Kidney epithelial cell (primary cell): ENCODE data around the gene ROM1. TPM values are rescaled to one million over a fixed set of nuclear protein-coding genes. Genes with fewer than 3 reads are reported as not detected.
"Not testable (repeated sequence)": the region's sequence is repeated elsewhere in the genome, so short reads cannot be mapped to it uniquely, and the experiment has no call there.

ENCODE experiments used
- DNase-seq: peaks from one replicate; pipeline ENCODE4 v3.0.0-alpha.2; 2010; ENCODE audit warnings: low read depth
- H3K27me3 ChIP-seq: 2 replicates; pipeline ENCODE4 v1.6.0; 2011; ENCODE audit warnings: low read length; ENCODE audit not compliant: control insufficient read depth, insufficient read depth
- H3K36me3 ChIP-seq: 2 replicates; pipeline ENCODE4 v1.5.1; 2011; ENCODE audit warnings: low read length; ENCODE audit not compliant: control insufficient read depth, insufficient read depth
- H3K4me3 ChIP-seq: 2 replicates; pipeline ENCODE4 v1.5.1; 2011; ENCODE audit warnings: low read depth, mild to moderate bottlenecking, control low read depth, low read length
- total RNA-seq: library from RNA; depleted of rRNA; stranded (reverse); fragments of >200 nt; gene quantifications from 2 replicates; pipeline ENCODE4 v1.2.3, GENCODE V29; 2015
- TF ChIP-seq, protein P1 (sequence below): IDR thresholded peaks from 2 replicates; pipeline ENCODE4 v1.5.1; 2011; ENCODE audit warnings: mild to moderate bottlenecking, moderate library complexity, low read length, control low read depth, inconsistent platforms; ENCODE audit not compliant: insufficient read depth, poor library complexity, severe bottlenecking

The ROM1 gene
- total RNA-seq, 1 donor from 2014 or later, result 1.4 TPM

DNA sequence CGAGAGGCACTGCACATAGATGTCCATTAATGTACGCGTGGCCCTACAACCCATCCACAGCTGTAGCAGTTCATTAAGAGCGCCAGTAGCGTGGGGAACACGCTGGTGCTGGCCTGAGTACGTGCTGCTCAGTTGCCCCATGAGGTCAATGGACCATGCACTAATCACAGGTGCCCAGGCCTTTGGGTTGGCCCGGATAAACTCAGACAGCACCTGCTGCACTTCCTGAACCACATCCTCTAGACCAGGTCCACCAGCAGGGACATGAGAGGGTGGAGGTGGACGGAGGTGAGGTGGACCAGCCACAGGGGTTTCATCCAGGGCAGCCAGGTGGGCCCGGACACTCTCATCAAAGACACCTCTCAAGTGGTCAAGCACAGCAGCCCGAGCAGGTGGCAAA lies 36.4 kb downstream of the ROM1 start:
- H3K4me3 ChIP-seq, result no peak overlapping the region
- TF ChIP-seq, protein P1, sequence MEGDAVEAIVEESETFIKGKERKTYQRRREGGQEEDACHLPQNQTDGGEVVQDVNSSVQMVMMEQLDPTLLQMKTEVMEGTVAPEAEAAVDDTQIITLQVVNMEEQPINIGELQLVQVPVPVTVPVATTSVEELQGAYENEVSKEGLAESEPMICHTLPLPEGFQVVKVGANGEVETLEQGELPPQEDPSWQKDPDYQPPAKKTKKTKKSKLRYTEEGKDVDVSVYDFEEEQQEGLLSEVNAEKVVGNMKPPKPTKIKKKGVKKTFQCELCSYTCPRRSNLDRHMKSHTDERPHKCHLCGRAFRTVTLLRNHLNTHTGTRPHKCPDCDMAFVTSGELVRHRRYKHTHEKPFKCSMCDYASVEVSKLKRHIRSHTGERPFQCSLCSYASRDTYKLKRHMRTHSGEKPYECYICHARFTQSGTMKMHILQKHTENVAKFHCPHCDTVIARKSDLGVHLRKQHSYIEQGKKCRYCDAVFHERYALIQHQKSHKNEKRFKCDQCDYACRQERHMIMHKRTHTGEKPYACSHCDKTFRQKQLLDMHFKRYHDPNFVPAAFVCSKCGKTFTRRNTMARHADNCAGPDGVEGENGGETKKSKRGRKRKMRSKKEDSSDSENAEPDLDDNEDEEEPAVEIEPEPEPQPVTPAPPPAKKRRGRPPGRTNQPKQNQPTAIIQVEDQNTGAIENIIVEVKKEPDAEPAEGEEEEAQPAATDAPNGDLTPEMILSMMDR, result no peak
- DNase-seq, result no peak
- no peaks in the 10 kb centered on the region for H3K27me3 ChIP-seq
- H3K36me3 ChIP-seq, result peaks cover 1% of the 10 kb centered on the region

GRCh38 chr11:62650283-62650682 lies 37.2 kb downstream of the ROM1 start:
- DNase-seq, H3K4me3 ChIP-seq, H3K36me3 ChIP-seq, H3K27me3 ChIP-seq: not testable (repeated sequence)

GRCh38 chr11:62652161-62653006 lies 39.3 kb downstream of the ROM1 start:
- TF ChIP-seq, protein P1, result no peak
- H3K4me3 ChIP-seq, result peak overlapping the region; percentile 85
- no peaks in the 10 kb centered on the region for H3K27me3 ChIP-seq
- DNase-seq, result no peak
- peaks cover 1% of the 10 kb centered on the region for H3K36me3 ChIP-seq

GRCh38 chr11:62654297-62654696 lies 41.2 kb downstream of the ROM1 start:
- no peaks in the 10 kb centered on the region for H3K36me3 ChIP-seq
- H3K27me3 ChIP-seq, result no peaks in the 10 kb centered on the region
- TF ChIP-seq, protein P1, result no peak
- no peak overlapping the region for H3K4me3 ChIP-seq
- DNase-seq, result no peak

DNA sequence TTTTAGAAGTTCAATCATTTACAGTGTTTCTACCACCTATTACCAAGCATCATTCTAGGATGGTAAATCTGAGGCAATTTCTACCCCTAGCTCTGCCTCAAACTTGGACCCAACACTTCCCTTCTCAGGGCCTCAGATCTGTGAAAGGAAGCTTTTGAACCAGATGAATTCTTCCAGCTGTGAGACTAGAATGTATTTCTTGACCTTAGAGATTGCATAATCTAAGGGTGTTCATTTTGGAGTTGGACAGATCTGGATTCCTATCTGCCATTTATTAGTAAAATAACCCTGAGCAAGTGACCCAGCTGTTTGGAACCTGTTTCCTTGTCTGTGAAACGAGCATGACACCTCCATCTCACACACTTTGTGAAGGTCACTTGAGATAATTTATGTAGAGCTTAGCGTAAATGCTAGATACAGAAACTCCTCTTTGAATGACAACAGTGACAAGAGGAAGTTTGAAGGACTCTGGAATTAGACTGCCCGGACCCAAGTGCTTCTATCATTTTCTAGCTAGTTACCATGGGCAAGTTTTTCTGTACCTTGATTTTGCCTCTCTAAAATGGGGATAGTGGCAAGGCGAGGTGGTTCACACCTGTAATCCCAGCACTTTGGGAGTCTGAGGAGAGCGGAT lies 43.9 kb downstream of the ROM1 start:
- Histone ChIP-seq H3K4me3 (no peak overlapping the region), H3K27me3 (no peaks in the 10 kb centered on the region), H3K36me3 (no peaks in the 10 kb centered on the region)
- TF ChIP-seq, protein P1, result no peak
- DNase-seq, result no peak

DNA sequence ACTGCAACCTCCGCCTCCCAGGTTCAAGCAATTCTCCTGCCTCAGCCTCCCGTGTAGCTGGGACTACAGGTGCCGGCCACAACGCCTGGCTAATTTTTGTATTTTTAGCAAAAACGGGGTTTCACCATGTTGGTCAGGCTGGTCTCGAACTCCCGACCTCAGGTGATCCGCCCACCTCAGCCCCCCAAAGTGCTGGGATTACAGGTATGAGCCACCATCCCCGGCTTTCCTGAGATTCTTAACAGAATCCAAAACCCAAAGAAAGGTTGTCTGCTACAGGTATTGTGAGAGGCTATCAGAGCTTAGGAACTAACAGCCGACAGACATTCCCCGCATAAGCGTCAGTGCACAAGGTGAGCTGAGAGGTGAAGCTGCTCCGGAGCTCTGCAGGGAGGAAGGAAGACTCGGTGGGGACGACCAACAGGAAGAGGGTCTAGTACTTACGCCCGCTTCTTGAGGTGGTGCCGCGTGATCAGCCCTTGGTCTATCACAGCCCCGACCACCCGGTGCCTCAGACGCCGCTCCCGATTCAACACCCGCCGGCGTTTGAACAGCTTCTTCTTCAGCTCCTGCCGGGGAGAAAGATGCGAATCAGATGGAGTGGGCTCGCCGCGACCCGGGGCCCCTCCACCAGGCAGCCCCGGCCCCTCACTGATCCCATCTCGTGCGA lies 51.5 kb downstream of the ROM1 start:
- Histone ChIP-seq H3K27me3 (no peaks in the 10 kb centered on the region), H3K4me3 (peak overlapping the region; percentile 77), H3K36me3 (peaks cover 1% of the 10 kb centered on the region)
- no peak for DNase-seq
- TF ChIP-seq, protein P1, result no peak

Other genes with a start within 250 kb of the ROM1 start
- not detected in 2 replicates for gene SCGB1A1, start 194.2 kb upstream of the ROM1 start, total RNA-seq
- gene AHNAK, start 66.5 kb upstream of the ROM1 start, total RNA-seq, result 224 and 226 TPM in 2 replicates
- gene EEF1G, start 39.4 kb upstream of the ROM1 start, total RNA-seq, result 2,411 and 2,583 TPM in 2 replicates
- gene TUT1, start 21.7 kb upstream of the ROM1 start, total RNA-seq, result 15.0 and 15.2 TPM in 2 replicates
- 136 and 137 TPM in 2 replicates for gene MTA2, start 11.4 kb upstream of the ROM1 start, total RNA-seq
- gene EML3, start 482 bp upstream of the ROM1 start, total RNA-seq, result 20.9 and 21.1 TPM in 2 replicates
- 68.7 and 80.8 TPM in 2 replicates for gene B3GAT3, start 8.7 kb downstream of the ROM1 start, total RNA-seq
- gene GANAB, start 33.4 kb downstream of the ROM1 start, total RNA-seq, result 271 and 300 TPM in 2 replicates
- 26.9 and 36.4 TPM in 2 replicates for gene INTS5, start 40.0 kb downstream of the ROM1 start, total RNA-seq
- gene C11orf98, start 52.0 kb downstream of the ROM1 start, total RNA-seq, result 64.8 and 76.5 TPM in 2 replicates
- gene CSKMT, start 52.1 kb downstream of the ROM1 start, total RNA-seq, result 3.4 and 4.0 TPM in 2 replicates
- 8.0 and 8.1 TPM in 2 replicates for gene UQCC3, start 58.4 kb downstream of the ROM1 start, total RNA-seq
- 4.1 and 4.6 TPM in 2 replicates for gene LBHD1, start 59.0 kb downstream of the ROM1 start, total RNA-seq
- gene UBXN1, start 65.8 kb downstream of the ROM1 start, total RNA-seq, result 289 and 321 TPM in 2 replicates
- gene LRRN4CL, start 76.3 kb downstream of the ROM1 start, total RNA-seq, result 0.25 TPM in 1 of 2 replicates, not detected in the other
- 45.2 and 56.1 TPM in 2 replicates for gene BSCL2, start 94.2 kb downstream of the ROM1 start, total RNA-seq
- gene GNG3, start 94.4 kb downstream of the ROM1 start, total RNA-seq, result not detected in 2 replicates
- gene HNRNPUL2, start 114.2 kb downstream of the ROM1 start, total RNA-seq, result 12.8 and 14.3 TPM in 2 replicates
- 37.5 and 38.6 TPM in 2 replicates for gene TTC9C, start 115.2 kb downstream of the ROM1 start, total RNA-seq
- gene ZBTB3, start 140.9 kb downstream of the ROM1 start, total RNA-seq, result 17.3 and 18.8 TPM in 2 replicates
- 98.3 and 120 TPM in 2 replicates for gene POLR2G, start 148.3 kb downstream of the ROM1 start, total RNA-seq
- gene TAF6L, start 158.1 kb downstream of the ROM1 start, total RNA-seq, result 19.4 and 29.1 TPM in 2 replicates
- 66.7 and 72.5 TPM in 2 replicates for gene TMEM179B, start 174.1 kb downstream of the ROM1 start, total RNA-seq
- gene TMEM223, start 178.7 kb downstream of the ROM1 start, total RNA-seq, result 32.8 and 41.3 TPM in 2 replicates
- gene NXF1, start 192.2 kb downstream of the ROM1 start, total RNA-seq, result 40.9 and 41.4 TPM in 2 replicates
- gene STX5, start 218.8 kb downstream of the ROM1 start, total RNA-seq, result 30.2 and 34.3 TPM in 2 replicates
- gene TEX54, start 219.6 kb downstream of the ROM1 start, total RNA-seq, result not detected in 2 replicates
- gene WDR74, start 226.3 kb downstream of the ROM1 start, total RNA-seq, result 90.2 and 92.8 TPM in 2 replicates